Lower leg skin (tissue), 3 donors: Measurements from ENCODE around the gene HEXIM2.

ENCODE experiments used
- CTCF ChIP-seq, 3 donors: fragments of 450-650 bp; IDR thresholded peaks; one replicate each; pipeline ENCODE4 v1.5.1; 2016; ENCODE audit warnings: antibody characterized with exemption in 3 of 3, mild to moderate bottlenecking in 3 of 3, moderate library complexity in 2 of 3
- POLR2A ChIP-seq, 2 donors: fragments of 450-650 bp; IDR thresholded peaks; one replicate each; pipeline ENCODE4 v1.6.1; 2016 to 2017; ENCODE audit warnings: antibody characterized with exemption in 2 of 2, mild to moderate bottlenecking in 1 of 2, moderate library complexity in 1 of 2

GRCh38 chr17:45145035-45145389 is 16.7 kb upstream of the HEXIM2 start:
- no peak for TF ChIP-seq CTCF (IDR thresholded peaks at IDR 0.05)
- no peak for TF ChIP-seq POLR2A (IDR thresholded peaks at IDR 0.05)
